ENCODE data around the gene SHMT1.
"Not testable (repeated sequence)": the region's sequence is repeated elsewhere in the genome, so short reads cannot be mapped to it uniquely, and the experiment has no call there.

SHMT1 gene

DNA sequence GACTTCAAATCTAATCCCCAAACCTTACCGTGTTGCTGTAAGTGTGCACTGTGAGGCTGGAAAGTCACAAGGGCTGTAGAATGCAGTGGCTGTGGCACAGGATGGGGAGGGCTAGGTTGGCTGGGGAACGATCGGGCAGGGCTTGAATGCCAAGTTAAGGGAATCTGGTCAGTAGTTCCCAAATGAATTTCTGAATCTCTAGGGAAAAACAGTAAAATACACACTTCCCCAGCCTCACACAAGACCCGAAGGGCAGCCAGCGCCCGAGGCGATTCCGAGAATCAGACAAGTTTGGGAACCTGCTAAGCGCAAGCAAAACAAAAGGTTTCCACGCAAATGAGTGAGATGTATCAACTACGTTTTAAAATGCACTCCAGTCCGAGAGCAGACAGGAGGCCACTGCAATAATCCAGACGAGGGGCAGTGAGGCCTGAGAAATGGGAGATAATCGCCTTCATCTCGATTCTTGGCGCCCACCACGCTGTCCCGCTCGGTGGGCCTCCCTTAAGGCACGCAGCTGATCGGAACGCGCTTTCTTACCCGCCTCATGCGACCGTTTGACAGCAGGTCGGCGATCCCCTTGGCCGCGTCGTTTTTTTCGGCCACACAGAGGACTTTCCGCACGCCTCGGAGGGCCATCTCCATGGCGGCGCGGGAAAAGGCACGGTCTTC lies 49.2 kb downstream of the SHMT1 start:
- no peak for TF ChIP-seq CTCF (IDR thresholded peaks at IDR 0.05; ENCODE audit: low read depth, low read length, missing control alignments)
- H3K4me3 ChIP-seq (ENCODE audit: low read depth, low read length): peak overlapping the region; percentile 93
- DNase-seq (ENCODE audit: low read depth): no peak

DNA sequence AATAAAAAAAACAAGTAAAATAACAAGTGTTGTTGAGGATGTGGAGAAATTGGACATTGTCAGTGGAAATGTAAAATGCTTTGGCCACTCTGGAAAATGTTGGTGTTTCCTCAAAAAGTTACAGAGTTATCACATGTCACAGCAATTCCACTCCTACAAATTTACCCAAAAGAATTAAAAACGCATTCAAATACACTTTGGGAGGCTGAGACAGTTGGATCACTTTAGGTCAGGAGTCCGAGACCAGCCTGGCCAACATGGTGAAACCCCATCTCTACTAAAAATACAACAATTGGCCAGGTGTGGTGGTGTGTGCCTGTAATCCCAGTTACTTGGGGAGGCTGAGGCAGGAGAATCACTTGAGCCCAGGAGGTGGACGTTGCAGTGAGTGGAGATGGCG lies 54.1 kb downstream of the SHMT1 start:
- TF ChIP-seq CTCF (IDR thresholded peaks at IDR 0.05; ENCODE audit: low read depth, low read length, missing control alignments): no peak
- no peak for DNase-seq (ENCODE audit: low read depth)
- no peak overlapping the region for H3K4me3 ChIP-seq (ENCODE audit: low read depth, low read length)

DNA sequence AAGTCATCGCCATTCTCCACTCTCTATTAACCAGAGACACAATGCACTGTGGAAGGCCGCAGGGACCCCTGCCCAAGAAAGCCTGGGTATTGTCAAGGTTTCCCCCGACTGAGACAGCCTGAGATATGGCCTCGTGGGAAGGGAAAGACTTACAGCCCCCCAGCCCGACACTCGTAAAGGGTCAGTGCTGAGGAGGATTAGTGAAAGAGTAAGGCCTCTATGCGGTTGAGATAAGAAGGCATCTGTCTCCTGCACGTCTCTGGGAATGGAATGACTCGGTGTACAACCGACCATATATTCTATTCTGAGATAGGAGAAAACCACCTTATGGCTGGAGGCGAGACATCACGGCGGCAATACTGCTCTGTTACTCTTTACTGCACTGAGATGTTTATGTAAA lies 60.1 kb downstream of the SHMT1 start:
- not testable (repeated sequence) for DNase-seq (ENCODE audit: low read depth)

DNA sequence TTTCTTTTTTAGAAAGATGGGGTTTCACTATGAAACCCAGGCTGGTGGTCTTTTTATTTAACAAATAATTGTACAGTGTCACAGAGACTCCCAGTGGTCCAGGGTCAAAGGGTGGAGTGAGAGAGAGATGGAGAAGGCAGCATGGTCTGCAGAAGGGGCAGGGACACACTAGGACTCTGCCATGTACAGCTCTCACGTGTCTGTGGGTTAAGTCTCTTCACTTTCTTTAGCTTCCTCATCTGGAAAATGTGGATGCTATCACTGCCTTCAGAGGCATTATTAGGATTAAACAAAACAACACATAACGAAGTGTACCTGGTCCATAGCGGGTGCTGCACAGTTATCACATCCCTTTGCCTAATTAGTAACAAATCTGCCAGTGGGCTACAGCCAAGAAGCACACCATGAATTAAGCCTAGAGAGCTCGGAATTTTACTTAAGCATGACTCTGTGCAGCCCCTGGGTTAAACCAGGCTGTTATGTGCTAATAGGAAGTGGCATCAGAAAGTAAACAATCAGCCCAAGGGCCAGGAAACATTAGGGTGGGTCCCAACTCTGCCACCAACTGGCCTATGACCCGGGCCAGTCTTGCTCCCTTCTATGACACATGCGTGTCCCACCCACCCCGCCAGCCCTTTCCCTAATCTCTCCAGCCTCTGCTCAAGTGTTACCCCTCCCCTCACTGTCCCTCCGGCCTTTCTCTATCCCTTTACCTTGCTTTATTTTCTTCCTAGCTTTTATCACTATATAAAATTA lies 62.4 kb downstream of the SHMT1 start:
- no peak for DNase-seq (ENCODE audit: low read depth)
- no peak overlapping the region for H3K4me3 ChIP-seq (ENCODE audit: low read depth, low read length)
- TF ChIP-seq CTCF (IDR thresholded peaks at IDR 0.05; ENCODE audit: low read depth, low read length, missing control alignments): no peak

More for the DNA sequence above, 60.1 kb downstream of the SHMT1 start:
- H3K4me3 ChIP-seq (ENCODE audit: low read depth, low read length): not testable (repeated sequence)

DNA sequence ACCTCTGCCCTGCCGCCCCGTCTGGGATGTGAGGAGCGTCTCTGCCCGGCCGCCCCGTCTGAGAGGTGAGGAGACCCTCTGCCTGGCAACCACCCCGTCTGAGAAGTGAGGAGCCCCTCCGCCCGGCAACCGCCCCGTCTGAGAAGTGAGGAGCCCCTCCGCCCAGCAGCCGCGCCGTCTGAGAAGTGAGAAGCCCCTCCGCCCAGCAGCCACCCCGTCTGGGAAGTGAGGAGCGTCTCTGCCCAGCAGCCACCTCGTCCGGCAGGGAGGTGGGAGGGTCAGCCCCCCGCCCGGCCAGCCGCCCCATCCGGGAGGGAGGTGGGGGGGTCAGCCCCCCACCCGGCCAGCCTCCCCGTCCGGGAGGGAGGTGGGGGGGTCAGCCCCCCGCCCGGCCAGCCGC lies 65.3 kb downstream of the SHMT1 start:
- DNase-seq (ENCODE audit: low read depth); H3K4me3 ChIP-seq (ENCODE audit: low read depth, low read length): not testable (repeated sequence)

DNA sequence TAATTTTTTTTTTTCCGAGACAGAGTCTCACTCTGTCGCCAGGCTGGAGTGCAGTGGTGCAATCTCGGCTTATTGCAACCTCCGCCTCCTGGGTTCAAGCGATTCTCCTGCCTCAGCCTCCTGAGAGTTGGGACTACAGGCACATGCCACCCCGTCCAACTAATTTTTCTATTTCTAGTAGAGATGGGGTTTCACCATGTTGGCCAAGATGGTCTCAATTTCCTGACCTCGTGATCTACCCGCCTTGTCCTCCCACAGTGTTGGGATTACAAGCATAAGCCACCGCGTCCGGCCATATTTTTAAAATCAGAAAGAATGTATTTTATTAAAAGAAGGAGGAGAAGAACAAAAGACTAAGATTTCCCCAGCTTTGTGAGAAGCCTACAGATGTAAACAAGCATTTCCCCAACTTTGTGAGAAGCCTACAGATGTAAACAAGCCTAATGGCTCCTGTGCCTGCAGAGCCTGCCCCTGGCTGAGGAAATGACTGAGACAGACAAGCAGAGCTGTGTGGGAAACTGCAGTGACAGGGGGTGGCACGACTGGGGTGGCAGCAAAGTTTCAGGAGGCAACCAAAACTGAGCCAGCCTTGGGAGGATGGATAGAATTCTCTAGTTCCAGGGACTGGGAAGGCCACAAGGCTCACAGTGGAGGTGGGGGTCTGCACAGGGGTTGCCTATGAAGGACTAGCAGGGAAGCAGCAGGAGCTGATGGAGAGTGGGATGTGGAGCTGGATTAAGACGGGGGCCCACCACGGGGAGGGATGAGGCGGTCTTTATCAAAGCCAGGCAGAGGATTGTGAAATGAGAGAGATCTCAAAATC lies 71.4 kb downstream of the SHMT1 start:
- no peak for TF ChIP-seq CTCF (IDR thresholded peaks at IDR 0.05; ENCODE audit: low read depth, low read length, missing control alignments)
- H3K4me3 ChIP-seq (ENCODE audit: low read depth, low read length): no peak overlapping the region
- no peak for DNase-seq (ENCODE audit: low read depth)

- H3K4me3 ChIP-seq (ENCODE audit: low read depth, low read length): no peak overlapping the region
- no peak for DNase-seq (ENCODE audit: low read depth)
- TF ChIP-seq CTCF (IDR thresholded peaks at IDR 0.05; ENCODE audit: low read depth, low read length, missing control alignments): no peak
Measured at GRCh38 chr17:18285296-18285695, 78.1 kb downstream of the SHMT1 start.
